ENCODE data around the gene SNAPC2. TPM values are rescaled to one million over a fixed set of nuclear protein-coding genes. Genes with fewer than 3 reads are reported as not detected.
A peak's percentile ranks its signal among the peaks of the same experiment; 100 is the strongest.
"Not testable (repeated sequence)": the region's sequence is repeated elsewhere in the genome, so short reads cannot be mapped to it uniquely, and the experiment has no call there.

SNAPC2 gene
- total RNA-seq, 4 donors from 2014 or later = 9.3 to 14.0 (median 11.5) TPM

DNA sequence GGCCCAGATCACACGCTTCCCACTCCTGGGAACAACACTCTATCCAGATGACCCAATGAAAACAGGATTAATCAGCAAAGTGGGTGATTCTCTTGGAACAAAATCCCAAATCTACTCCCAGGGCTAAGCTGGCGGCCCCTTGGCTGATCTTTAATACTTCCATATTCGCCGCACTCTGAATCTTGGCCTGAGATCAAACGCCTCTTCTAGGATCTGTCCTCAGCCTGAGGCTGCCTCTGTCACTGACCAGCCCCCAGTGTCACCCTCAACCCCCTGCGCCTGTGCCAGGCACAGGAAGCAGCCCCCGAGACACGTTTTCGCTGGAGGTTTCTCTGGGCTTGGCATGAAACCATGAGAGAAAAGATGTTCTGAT, 8.2 kb downstream of the SNAPC2 start:
- TF ChIP-seq, protein P1, sequence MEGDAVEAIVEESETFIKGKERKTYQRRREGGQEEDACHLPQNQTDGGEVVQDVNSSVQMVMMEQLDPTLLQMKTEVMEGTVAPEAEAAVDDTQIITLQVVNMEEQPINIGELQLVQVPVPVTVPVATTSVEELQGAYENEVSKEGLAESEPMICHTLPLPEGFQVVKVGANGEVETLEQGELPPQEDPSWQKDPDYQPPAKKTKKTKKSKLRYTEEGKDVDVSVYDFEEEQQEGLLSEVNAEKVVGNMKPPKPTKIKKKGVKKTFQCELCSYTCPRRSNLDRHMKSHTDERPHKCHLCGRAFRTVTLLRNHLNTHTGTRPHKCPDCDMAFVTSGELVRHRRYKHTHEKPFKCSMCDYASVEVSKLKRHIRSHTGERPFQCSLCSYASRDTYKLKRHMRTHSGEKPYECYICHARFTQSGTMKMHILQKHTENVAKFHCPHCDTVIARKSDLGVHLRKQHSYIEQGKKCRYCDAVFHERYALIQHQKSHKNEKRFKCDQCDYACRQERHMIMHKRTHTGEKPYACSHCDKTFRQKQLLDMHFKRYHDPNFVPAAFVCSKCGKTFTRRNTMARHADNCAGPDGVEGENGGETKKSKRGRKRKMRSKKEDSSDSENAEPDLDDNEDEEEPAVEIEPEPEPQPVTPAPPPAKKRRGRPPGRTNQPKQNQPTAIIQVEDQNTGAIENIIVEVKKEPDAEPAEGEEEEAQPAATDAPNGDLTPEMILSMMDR (IDR thresholded peaks at IDR 0.05) = no peak
- no peak for TF ChIP-seq POLR2A (IDR thresholded peaks at IDR 0.05)
- no peaks in the 10 kb centered on the region for H3K9me3 ChIP-seq
- H3K4me3 ChIP-seq (replicated peaks in 1 of 3) = no peak overlapping the region
- peak overlapping the region in 2 of 3 donors; percentile 33 to 86 for H3K27ac ChIP-seq
- DNase-seq = no peak
- no peaks in the 10 kb centered on the region for H3K27me3 ChIP-seq
- intact Hi-C loops (cut with DNase I) = no loop called here
- WGBS, 2 donors = 78 to 93% methylated on average over 9 of the region's 9 CpGs
- H3K4me1 ChIP-seq = peaks cover 8 to 62% of the 10 kb centered on the region in 2 donors
- H3K36me3 ChIP-seq = peaks cover 27 to 31% of the 10 kb centered on the region in 2 donors

DNA sequence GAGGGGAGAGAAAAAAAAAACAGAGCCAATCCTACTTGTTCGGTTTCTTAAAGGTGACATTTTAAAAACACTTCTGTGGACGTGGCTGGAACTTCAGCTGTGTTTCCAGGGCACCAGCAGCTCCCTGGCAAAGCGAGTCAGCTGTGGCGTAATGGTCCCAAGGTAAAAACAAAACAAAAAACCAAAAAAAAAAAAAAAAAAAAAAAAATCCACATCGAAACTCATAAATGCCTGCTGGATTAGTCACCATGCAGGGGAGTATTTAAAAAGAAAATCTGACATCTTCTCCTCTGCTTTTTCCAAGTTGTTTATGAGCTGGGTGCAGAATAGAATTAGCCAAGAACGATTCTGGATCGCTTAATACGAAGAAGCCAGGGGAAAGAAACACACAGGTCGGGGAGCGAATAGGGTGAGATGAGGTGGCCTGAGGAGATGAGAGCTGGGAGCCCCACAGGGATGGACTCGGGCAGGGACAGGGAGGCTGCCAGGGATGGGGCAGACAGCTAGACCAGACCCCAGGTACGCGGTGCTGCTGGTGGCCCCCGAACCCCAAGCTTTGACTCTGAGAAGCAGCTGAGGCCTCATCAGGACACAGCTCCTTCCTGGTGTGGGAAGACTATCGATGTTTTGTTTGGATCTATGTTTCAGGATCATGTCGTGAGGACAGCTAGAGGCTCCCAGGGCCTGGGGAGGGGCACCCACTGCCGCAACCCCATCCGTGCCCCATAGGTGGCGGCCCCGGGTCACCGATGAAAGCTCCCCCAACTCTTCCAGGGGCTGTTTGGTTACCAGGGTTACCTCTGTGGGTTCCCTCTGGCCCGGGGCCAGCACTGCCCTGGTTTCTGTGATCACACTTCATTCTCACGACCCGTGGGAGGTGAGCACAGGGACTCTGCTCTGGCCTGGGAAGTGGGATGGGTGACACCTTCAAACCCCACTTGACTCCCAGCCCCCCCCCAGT, 8.9 kb downstream of the SNAPC2 start:
- intact Hi-C loops (cut with DNase I) = no loop called here
- no peaks in the 10 kb centered on the region for H3K27me3 ChIP-seq
- 74 to 75% methylated on average over 16 to 24 of the region's 24 CpGs for WGBS, 2 donors
- peak; percentile 32 to 39 for DNase-seq
- H3K4me1 ChIP-seq = peaks cover 8 to 62% of the 10 kb centered on the region in 2 donors
- no peaks in the 10 kb centered on the region for H3K9me3 ChIP-seq
- no peak overlapping the region for H3K4me3 ChIP-seq (replicated peaks in 1 of 3)
- TF ChIP-seq, protein P1 (IDR thresholded peaks at IDR 0.05) = peak in 2 of 6 experiments; percentile 13 to 15
- TF ChIP-seq POLR2A (IDR thresholded peaks at IDR 0.05) = no peak
- peaks cover 34 to 38% of the 10 kb centered on the region in 2 donors for H3K36me3 ChIP-seq
- H3K27ac ChIP-seq = peak overlapping the region; percentile 33 to 86 (median 41)

DNA sequence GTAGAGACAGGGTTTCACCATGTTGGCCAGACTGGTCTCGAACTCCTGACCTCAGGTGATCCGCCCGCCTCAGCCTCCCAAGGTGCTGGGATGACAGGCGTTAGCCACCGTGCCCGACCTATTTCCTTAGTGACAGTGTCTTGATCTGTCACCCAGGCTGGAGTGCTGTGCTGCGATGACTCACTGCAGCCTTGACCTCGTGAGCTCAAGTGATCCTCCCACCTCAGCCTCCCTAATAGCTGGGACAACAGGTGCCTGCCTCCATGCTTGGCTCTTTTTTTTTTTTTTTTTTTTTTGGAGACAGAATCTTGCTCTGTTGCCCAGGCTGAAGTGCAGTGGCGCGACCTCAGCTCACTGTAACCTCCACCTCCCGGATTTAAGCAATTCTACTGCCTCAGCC, 9.9 kb downstream of the SNAPC2 start:
- DNase-seq; H3K27me3 ChIP-seq; H3K9me3 ChIP-seq; H3K4me3 ChIP-seq (replicated peaks in 1 of 3); intact Hi-C loops (cut with DNase I): not testable (repeated sequence)
- Histone ChIP-seq H3K27ac (peak overlapping the region in 1 of 3 donors; percentile 76), H3K4me1 (peaks cover 8 to 56% of the 10 kb centered on the region in 2 donors), H3K36me3 (peaks cover 45 to 48% of the 10 kb centered on the region in 2 donors)
- 89 to 97% methylated on average over 9 to 11 of the region's 11 CpGs for WGBS, 2 donors

DNA sequence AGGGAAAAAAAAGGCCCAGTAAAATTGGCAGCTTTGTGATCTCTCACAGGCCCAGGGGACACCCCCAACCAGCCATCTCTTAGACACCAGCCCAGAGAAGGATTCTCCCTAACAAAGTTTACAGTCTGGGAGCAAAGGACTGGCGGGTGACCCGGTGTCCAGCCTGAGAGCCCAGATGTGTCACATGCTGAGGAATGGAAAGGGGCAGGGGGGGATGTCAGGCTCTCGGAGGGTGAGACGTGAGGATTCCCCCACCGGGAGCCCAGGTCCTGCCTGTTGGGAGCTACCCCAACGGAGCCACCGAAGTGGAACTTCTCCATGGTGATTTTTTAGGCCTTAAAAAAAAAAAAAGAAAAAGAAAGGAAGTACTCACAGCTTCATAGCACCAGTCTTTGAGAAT, 10.6 kb downstream of the SNAPC2 start:
- Histone ChIP-seq H3K27me3 (no peaks in the 10 kb centered on the region), H3K4me3 (replicated peaks in 1 of 3) (no peak overlapping the region), H3K36me3 (peaks cover 52 to 55% of the 10 kb centered on the region in 2 donors), H3K9me3 (no peaks in the 10 kb centered on the region), H3K4me1 (peaks cover 8 to 50% of the 10 kb centered on the region in 2 donors), H3K27ac (peak overlapping the region in 1 of 3 donors; percentile 76)
- no peak for DNase-seq
- WGBS, 2 donors = 72 to 81% methylated on average over 7 of the region's 7 CpGs
- intact Hi-C loops (cut with DNase I) = no loop called here
- TF ChIP-seq, protein P1 (IDR thresholded peaks at IDR 0.05) = no peak
- TF ChIP-seq POLR2A (IDR thresholded peaks at IDR 0.05) = no peak

DNA sequence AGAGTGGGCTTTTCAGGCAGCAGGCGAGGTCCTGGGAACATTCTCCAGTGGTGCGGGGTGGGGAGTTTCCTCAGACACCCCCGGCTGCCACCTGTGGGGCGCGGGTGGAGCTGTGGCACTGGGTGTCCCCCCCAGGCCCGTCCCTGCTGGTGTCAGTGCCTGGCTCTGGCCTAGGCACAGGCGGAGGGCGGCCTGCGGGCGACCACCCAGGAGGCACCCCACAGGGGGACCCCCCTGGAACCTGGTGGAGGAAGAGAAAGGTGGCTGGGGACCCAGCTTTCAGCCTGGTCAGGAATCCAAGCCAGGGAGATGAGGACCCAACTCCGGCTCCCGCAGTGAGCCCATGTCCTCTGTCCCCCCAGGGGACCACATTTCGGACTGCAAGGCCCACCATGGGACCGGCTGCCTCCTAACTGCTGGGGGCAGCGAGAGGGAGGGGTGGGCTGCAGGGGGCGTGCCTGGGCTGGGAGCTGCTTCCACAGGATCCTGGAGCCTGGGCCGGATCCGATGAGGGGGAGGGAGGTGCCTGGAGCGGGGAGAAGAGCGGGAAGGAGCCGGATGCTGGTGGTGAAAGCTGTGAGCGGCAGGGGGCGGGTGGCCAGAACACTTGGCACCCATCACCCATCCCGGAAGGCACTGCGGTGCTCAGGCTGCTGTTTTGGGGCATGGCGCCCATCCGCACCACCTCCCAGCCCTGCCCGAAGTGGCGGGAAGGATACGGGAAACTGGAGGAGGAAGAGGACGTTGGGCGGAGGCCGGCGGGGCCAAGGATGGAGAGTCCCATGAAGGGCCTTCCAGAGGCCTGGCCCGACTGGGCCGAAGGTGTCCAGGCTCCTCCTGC, 11.3 kb downstream of the SNAPC2 start:
- TF ChIP-seq POLR2A (IDR thresholded peaks at IDR 0.05) = no peak
- TF ChIP-seq, protein P1 (IDR thresholded peaks at IDR 0.05) = no peak
- intact Hi-C loops (cut with DNase I) = no loop called here
- DNase-seq = peak in 1 of 2 donors; percentile 48
- Histone ChIP-seq H3K9me3 (no peaks in the 10 kb centered on the region), H3K27ac (peak overlapping the region in 1 of 3 donors; percentile 76), H3K4me1 (peaks cover 4 to 46% of the 10 kb centered on the region in 2 donors), H3K4me3 (replicated peaks in 1 of 3) (no peak overlapping the region), H3K36me3 (peaks cover 56 to 59% of the 10 kb centered on the region in 2 donors), H3K27me3 (no peaks in the 10 kb centered on the region)
- 90 to 93% methylated on average over 26 to 30 of the region's 36 CpGs for WGBS, 2 donors

Measured in thyroid gland (tissue), 4 donors.